Kidney capillary endothelial cell (primary cell): ENCODE data around the gene KCNB1.

Experiments used
- DNase-seq: peaks from one replicate; pipeline ENCODE4 v3.0.0-alpha.2; 2018; ENCODE audit warnings: low spot score

Gene KCNB1

DNA sequence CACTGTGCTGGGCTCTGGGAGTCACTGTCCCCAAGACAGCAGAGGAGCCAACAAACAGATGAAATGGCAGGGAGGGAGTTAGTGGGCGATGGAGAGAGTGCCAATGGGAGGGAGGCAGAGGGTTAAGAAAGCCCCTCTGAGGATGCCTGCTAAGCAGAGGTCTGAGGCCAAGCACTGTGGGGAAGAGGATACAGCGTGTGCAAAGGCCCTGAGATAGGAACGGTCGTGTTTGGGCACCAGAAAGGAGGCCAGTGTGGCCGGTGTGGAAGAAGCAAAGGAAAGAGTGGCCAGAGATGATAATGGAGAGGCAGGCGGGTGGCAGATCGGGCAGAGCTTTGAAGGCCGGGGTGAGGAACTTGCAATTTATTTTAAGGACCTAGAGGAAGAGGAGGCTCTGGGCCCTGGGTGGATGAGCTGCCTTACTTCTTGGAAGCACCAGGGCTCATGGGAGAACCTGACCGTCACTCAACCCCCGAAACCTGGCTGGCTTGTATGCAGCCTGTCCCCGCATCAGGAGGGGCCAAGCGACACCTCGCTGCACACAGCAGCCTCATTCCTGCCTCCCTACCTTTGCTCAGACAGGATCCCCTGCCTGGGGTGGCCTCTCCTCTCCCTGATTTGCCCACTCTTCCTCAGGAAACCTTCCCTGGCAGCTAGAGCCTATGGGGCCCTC, 73.0 kb downstream of the KCNB1 start:
- DNase-seq = no peak

DNA sequence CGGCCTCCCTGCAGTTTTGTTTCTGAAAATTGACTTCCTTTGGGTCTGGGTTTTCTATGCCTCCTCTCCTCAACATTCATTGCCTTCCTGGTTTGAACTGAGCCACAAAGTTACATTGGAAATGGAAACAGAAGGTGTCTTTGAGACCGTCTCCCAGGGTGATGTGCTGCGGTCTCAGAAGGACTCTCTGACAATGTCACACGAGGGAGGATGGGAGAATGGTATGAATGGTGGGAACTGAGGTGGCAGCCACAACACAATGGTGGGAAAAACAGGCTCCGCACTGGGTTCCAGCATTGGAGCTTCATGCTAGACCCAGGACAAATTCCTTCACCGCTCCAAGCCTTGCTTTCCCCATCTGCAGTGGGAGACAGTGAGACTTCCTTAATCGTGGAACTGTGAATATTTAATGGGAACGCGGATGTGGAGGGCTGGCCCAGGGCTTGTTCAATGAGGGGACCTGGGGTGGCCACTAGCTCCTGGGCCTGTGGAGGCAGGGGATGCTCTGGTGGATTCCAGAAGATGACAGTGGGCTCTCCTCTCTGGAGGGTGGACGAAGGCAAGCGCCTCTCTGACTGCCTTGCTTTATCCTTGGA, 73.9 kb downstream of the KCNB1 start:
- DNase-seq = no peak

DNA sequence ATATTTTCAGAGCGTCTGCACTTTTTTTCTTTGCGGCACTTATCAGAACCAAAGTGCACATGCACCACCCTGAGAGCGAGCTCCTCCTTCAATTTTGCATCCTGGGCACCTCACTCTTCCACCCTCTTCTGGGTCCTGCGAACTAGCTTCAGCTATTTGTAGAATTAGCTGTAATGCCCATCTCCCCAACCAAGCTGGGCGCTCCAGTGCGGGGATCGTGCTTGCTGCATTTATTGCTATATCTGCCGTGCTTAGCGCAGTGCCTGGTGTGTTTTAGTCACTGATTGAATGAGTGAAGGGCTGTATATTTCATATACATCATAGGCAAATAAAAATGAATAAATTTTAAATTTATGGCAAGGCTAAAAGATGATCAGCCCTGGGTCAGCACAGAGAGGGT, 75.8 kb downstream of the KCNB1 start:
- DNase-seq = no peak

DNA sequence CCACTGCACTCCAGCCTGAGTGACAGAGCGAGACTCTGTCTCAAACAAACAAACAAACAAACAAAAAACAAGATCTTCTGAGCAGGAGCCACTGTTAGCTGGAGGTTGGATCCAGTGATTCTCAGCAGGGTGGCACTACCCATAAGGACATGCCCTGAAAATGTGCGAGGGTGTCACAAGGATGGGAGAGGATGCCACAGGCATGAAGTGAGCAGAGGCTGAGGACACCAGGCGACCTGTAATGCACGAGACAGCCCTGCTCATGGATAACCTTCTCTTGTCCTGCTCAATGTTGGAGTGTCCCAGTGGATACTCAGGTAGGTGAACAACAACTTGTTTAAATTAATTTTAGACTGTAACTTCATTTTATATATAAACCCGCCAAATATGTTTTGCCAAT, 76.8 kb downstream of the KCNB1 start:
- no peak for DNase-seq

DNA sequence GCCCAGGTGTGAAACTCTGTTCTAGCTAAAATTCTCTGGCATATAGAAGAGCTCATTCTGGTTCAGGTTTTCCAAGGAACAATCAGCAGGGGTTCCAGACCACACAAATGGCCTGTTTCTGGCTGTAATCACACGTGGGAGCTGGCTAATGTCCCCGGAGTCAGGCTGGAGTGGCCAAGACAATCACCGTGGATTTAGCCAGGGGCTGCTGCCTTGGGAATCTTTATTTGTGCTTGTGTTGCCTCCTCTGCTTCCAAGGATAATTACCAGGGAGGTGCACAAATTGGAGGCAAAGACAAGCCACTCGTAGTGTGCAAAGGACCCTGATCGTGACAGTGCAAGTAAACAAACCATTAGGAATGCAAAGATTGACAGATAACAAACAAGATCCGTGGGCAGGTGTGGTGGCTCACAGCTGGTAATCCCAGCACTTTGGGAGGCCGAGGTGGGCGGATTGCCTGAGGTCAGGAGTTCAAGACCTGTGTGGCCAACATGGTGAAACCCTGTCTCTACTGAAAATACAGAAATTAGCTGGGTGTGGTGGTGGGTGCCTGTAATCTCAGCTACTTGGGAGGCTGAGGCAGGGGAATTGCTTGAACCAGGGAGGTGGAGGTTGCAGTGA, 77.3 kb downstream of the KCNB1 start:
- no peak for DNase-seq

DNA sequence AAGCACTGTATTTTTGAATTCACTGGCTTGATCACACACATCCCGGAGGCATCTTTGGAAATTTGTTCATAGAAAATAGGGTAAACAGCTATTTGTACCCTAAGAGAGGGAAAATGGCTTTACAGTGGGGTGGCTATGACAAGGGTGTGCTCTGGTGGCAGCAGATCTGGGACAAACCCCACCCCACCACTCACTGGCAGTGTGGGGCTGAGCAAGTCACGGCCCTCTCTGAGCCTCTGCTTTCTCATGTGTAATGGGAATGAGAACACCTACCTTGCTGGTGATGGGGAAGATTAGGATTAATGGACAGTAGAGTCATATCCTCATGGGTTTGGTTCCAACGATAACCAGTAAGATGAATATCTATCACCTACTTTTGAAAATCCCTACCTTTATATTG, 78.0 kb downstream of the KCNB1 start:
- no peak for DNase-seq

DNA sequence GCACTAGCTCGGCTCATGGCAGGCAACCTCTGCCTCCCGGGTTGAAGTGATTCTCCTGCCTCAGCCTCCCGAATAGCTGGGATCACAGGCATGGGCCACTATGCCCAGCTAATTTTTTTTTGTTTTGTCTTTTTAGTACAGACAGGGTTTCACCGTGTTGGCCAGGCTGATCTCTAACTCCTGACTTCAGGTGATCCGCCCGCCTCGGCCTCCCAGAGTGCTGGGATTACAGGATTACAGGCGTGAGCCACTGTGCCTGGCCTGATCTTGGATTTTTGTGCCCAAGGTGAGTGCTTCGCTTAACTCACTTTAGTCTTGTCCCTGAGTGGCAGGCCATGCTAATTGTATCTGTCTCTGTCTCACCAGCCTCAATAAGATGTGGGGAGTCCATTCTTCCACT, 78.6 kb downstream of the KCNB1 start:
- no peak for DNase-seq

DNA sequence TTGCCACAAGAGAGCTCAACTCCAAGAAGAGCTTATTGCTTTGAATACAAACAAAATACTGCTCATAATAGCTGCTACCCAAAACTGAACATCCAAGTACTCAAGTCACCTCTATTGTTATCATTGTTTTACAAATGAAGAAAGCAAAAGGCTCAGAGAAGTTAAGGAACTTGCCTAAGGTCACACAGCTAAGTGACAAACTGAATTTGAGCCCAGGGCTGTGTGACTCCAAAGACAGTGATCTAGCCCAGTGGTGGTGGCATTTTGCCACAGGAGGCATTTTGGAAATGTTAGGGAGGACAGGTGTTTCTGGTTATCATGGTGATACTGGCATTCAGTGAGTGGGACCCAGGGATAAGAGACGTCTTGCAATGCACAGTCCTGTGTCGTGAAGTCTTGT, 79.5 kb downstream of the KCNB1 start:
- no peak for DNase-seq

DNA sequence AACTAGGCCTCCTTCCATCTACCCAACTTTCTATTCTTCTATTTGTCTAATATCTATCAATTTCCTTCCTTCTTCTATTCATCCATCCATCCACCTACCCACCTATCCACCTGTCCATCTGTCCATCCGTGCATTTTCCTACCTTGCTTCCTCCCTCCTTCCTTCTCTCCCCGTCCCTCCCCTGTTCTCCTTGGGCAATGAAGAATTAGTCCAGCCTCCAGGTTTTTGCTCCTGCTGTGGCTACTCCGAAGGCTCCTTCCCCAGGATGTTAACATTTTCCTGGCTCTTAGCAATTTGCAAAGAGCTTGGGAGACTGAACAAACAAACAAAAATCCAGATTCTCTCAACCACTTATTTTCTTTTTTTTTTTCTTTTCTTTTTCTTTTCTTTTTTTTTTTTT, 81.6 kb downstream of the KCNB1 start:
- DNase-seq = no peak

DNA sequence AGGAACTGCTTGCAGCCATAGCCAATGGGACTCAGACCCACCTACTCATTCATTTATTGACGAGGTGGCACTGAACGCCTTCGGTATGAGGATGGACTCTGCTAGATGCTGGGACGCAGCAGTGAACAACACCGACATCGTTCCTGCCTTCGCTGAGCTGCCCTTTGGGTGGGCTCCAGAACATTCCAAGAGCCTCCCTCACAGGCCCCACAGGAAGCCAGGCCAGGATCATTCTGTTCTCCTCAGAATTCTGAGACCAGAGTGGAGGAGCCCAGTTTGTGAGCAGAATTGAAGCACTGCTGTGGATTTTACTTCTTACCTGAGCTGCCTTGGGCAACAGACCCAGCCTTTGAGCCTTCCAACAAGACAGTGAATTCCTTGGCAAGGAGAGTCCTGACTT, 82.1 kb downstream of the KCNB1 start:
- DNase-seq = no peak

DNA sequence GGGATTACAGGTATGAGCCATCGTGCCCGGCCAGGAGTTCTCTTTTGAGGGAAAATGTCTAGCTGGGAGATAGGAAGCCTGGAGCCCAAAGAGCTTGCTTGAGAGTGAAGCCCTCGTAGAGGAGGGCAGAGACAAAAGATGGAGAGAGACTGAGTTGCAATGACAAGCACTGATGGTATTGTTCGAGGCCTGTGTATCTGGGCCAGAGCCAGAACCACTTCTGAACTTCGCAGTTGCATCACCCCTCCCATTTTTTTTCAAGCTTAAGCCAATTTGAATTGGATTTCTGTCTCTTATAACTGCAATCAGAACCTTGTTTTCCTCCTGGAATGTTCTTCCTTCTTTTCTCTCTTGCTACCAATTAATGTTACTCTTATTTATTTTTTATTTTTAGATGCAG, 83.1 kb downstream of the KCNB1 start:
- no peak for DNase-seq

DNA sequence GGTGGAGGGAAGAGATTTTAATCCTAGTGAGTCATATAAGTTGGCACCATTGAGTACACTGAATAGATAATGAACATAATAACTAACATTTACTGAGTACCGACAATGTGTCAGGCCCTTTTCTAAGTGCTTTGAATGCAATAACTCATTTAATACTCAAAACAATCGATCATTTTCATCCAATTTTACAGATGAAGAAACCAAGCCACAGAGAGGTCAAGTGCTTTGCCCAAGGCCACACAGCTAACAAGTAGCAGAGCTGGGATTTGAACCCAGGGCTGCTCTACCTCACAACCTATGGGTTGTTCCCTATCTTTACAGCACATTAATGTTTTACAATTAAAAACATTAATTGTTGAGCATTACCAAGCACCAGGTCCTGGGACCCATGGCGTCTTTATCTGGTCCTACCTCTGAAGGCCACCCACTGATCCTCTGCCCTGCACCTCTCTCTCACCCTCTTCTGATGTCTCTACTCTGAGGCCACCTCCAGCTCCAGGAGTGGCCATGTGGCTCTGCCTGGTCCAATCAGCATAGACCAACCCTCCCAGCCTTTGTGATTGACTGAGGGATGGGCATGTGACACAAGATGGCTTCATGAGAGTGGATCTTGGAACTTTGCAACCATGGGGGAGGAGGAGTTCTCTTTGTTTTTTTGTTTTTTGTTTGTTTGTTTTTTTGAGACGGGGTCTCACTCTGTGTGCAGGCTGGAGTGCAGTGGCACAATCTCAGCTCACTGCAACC, 83.9 kb downstream of the KCNB1 start:
- DNase-seq = no peak

DNA sequence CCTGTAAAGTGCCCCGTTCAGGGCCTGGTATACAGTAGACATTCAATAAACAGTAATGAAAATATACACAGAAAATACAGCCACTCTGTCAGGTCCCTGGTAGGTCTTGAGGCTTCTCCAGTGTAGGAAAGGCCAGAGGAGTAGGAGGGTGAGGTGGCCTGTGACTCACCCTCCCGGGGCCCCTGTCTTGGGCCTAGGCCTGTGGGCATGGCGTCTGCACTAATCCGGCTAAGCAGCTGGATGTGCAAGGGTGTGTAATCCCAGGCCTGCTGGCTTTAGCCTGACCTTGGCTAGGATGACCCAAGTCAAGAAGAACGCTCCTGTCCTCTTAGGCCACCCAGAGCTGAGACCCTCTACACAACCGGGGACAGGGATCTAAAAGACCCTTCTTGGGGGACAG, 84.9 kb downstream of the KCNB1 start:
- DNase-seq = peak; percentile 4

DNA sequence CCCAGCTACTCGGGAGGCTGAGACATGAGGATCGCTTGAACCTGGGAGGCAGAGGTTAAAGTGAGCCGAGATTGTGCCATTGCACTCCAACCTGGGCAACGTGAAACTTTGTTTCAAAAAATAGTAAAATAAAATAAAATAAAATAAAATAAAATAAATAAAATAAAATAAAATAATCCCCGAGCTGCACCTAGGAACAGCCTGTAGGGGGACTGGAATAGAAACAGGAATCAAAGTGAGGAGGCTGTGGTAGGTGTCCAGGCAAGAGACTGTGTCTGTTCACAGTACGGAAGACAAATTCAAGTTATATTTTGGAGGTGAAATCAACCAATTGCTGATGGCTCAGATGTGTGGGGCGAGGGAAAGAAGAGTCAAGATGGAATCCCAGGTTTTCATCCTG, 86.2 kb downstream of the KCNB1 start:
- DNase-seq = no peak

DNA sequence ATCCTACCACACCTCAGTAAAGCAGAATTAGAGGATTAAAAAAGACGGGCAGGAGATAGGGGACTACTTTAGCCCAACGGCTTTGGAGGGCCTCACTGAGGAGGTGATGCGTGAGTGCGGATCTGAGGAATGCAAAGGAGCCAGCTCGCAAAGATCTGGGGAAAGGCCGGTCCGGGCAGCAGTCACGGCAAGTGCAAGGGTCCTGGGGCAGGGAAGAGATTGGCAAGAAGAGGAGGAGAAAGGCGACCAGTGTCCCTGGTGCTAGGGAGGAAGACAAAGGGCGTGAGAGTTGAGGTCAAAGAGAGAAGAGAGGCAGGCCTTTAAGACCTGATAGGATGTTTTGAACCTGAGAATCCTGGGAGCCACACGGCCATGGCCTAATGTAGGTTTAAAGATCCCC, 86.8 kb downstream of the KCNB1 start:
- DNase-seq = no peak

DNA sequence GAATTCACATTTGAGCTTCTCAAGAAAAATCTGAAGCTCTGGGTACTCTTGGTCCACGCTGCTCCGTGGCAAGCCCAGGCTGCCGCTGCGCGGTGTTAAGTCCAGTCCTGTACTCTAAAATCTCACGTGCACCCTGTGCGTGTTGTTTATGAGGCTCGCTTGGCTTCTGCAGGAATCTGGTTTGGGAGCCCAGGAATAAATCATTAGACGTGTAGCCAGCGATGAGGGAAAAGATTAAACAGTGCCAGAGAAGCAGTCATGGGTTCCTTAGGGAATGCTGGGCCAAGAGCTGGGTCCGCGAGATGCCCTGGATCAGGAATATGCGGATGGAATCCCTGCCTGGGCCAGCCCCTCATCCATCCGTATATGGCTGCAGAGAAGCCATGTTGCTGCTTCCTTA, 87.3 kb downstream of the KCNB1 start:
- no peak for DNase-seq

DNA sequence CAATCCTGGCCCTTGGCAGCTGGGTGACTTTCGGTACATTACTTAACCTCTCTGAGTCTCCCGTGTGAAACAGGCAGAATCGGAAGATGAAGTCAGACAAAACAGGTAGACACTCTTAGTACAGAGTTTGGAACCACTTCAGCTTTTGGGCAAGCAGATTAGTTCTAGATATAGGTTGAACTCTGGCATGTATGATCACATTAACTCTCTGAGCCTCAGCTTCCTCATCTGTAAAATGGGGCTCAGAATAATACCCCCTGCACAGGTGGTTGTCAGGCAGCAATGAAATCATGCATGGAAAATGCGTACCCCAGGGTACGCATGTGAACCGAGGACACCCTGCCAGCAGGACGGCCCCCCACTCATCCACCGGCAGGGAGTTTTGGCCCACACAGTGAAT, 87.7 kb downstream of the KCNB1 start:
- no peak for DNase-seq

DNA sequence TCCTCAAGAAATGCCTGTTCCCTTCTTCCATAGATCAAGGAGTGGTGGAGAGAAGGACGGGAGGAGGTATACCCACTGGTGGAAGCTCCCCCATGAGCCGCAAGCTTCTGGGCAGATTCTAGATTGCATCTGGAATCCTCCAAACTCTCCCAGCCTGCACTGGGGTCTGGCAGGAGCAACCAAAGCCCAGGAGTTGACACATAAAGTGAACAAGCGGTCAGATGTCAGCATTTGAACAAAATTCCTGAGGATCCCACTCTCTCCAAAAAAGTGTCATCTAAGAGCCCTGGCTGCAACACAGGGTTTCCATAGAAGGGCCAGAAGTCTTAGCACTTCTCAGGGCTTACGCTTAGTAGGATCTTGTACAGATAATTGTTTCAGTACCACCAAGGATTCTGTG, 88.2 kb downstream of the KCNB1 start:
- DNase-seq = no peak

DNA sequence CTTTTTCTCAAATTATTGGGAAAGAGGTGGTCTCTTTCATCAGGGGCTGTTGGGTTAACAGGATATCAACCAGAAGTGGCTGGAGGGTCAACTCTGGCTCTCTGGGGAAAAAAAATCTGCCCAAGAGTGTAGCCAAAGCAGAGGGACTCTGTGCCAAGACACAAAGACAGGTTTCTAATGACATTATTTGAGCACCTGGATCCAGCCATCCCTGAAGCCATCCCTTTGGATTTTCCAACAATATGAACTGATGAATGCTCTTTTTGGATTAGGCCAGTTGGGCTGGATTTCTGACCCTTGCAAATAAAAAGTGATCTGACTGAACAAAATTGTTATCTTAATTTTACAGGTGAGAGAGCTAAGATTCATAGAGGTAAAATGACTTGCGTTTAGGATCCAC, 88.7 kb downstream of the KCNB1 start:
- DNase-seq = no peak

DNA sequence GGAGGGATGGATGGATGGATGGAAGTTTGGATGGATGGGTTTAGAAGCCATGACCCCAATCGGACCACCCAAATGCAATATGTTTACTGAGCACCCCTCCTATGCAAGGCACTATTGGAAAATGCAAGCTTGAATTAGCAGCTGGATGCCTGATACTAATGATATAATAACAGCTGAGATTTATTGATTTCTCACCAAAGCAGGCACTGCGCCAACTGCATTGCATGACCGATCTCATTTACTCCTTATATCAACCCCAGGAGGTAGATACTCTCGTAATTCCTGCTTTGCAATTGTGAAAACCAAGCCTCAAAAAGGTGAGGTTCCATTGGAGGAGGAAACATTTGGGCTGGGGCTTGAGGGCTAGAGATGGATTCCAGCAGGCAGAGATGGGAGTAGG, 89.7 kb downstream of the KCNB1 start:
- no peak for DNase-seq

DNA sequence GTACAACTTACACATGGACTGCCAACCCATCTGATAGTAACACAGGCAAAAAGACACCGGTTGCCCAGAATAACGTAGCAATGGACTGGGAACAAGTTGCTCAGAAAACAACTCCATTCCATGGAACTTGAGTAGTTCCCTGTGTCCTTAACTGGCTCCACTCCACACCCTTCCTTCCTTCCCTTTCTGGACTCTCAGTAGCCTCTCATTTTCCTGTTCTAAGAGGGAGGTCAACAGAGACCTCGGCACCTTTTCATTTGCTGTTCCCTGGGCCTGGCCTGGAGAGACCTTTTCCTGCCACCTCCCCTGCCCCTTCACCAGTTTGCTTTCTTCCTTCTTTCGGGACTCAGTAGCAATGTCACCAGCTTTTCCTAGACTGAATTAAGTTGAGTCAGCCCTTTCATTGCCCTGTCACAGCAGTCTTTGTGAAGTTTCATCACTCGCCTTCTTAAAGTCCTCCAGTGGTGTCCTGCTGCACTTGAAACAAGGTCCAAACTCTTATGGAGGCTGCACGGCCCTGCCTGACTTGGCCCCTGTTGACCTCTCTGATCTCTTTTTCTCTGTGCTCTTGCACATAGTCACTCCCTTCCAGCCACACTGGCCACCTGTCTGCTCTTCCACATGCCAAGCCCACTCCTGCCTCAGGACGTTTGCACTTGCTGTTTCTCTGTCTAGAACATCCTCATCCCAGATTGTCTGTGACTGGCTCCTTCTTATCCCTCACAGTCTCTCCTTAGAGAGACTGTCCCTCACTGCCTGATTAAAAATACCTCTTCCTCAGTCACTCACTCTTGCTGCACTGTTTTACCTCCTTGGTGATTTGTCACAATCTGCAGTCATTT, 90.8 kb downstream of the KCNB1 start:
- no peak for DNase-seq

DNA sequence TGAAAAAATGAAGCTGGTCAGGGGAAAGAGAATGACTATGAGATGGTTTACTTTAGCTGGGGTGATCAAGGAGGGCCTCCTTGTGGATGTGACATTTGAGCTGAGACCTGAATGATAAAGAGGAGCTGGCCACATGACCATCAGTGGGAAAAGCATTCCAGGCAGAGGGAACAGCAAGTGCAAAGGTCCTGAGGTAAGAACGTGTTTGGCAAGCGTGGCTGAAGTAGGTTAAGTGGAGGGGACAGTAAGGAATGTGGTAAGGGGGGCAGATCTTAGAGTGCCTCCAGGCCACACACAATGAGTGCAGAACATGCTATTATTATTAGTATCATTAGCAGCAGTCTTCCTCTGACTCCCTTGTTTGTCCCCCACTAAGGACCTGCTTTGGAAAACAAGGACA, 92.6 kb downstream of the KCNB1 start:
- no peak for DNase-seq
